Measurements from ENCODE around the gene KCNT2. TPM values are rescaled to one million over a fixed set of nuclear protein-coding genes. Genes with fewer than 3 reads are reported as not detected.
A peak's percentile ranks its signal among the peaks of the same experiment; 100 is the strongest.

KCNT2 gene
- total RNA-seq, 2 experiments from 2014 or later = not detected

DNA sequence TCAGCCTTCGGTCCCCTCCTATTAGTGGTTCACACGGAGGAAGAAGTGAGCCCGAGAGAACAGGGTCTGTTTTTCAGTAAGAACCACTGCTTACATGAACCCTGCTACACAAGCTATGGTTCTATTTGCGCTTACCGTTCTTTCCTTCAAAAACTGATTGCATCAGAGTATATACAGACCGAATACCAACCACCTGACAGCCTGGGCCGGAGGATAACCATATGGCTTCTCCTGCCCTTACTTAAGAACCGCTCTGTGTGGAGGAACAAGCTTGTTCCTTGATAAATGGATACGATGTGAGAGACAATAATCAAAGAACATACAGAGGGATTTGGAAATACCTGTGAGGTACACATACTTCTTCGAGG, 1.1 kb upstream of the KCNT2 start:
- ATAC-seq (no peak), DNase-seq (no peak)

DNA sequence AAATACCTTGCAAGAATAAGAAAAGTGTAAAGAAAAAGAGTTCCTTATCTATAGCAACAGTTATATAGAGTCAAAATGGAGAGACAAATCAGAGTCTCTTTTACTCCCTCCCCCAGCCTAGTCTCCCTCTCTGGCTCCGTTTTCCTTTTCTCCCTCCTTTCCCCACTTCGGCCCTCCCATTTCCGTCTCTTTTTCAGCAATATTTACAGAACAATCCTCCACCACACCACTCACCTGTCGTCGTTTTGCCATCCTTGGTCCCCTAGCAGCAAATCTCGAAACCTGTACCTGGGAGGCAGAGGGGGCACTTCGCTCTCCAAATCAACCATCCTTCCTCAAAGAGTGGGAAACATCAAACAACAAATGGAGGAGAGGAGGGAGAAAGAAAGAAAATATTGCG, 259 bp downstream of the KCNT2 start:
- H3K9me3 Mint-ChIP-seq = no peaks in the 10 kb centered on the region
- no peaks in the 10 kb centered on the region for H3K36me3 Mint-ChIP-seq (ENCODE audit: low read depth)
- intact Hi-C loops (cut with micrococcal nuclease) = no loop called here
- peak overlapping the region; percentile 28 for H3K4me3 Mint-ChIP-seq
- TF ChIP-seq, protein P1, sequence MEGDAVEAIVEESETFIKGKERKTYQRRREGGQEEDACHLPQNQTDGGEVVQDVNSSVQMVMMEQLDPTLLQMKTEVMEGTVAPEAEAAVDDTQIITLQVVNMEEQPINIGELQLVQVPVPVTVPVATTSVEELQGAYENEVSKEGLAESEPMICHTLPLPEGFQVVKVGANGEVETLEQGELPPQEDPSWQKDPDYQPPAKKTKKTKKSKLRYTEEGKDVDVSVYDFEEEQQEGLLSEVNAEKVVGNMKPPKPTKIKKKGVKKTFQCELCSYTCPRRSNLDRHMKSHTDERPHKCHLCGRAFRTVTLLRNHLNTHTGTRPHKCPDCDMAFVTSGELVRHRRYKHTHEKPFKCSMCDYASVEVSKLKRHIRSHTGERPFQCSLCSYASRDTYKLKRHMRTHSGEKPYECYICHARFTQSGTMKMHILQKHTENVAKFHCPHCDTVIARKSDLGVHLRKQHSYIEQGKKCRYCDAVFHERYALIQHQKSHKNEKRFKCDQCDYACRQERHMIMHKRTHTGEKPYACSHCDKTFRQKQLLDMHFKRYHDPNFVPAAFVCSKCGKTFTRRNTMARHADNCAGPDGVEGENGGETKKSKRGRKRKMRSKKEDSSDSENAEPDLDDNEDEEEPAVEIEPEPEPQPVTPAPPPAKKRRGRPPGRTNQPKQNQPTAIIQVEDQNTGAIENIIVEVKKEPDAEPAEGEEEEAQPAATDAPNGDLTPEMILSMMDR (IDR thresholded peaks at IDR 0.05) = no peak
- ChIA-PET CTCF (no interaction called here), POLR2A (no interaction called here)
- DNase-seq (no peak), ATAC-seq (no peak)
- H3K27me3 Mint-ChIP-seq = peaks cover 33% of the 10 kb centered on the region
- H3K4me1 Mint-ChIP-seq (ENCODE audit: low read depth) = peaks cover 3% of the 10 kb centered on the region
- H3K27ac Mint-ChIP-seq = no peak overlapping the region

More for the DNA sequence above, 1.1 kb upstream of the KCNT2 start:
- peaks cover 36% of the 10 kb centered on the region for H3K27me3 Mint-ChIP-seq
- H3K4me3 Mint-ChIP-seq = no peak overlapping the region
- H3K9me3 Mint-ChIP-seq = no peaks in the 10 kb centered on the region
- TF ChIP-seq, protein P1 (IDR thresholded peaks at IDR 0.05) = no peak
- intact Hi-C loops (cut with micrococcal nuclease) = no loop called here
- POLR2A ChIA-PET = no interaction called here
- peaks cover 3% of the 10 kb centered on the region for H3K4me1 Mint-ChIP-seq (ENCODE audit: low read depth)
- CTCF ChIA-PET = no interaction called here
- no peak overlapping the region for H3K27ac Mint-ChIP-seq
- no peaks in the 10 kb centered on the region for H3K36me3 Mint-ChIP-seq (ENCODE audit: low read depth)

GRCh38 chr1:196603651-196604050, 4.6 kb downstream of the KCNT2 start:
- Mint-ChIP-seq H3K27ac (no peak overlapping the region), H3K27me3 (peaks cover 18% of the 10 kb centered on the region), H3K36me3 (ENCODE audit: low read depth) (no peaks in the 10 kb centered on the region), H3K4me1 (ENCODE audit: low read depth) (peaks cover 3% of the 10 kb centered on the region), H3K9me3 (no peaks in the 10 kb centered on the region), H3K4me3 (no peak overlapping the region)
- ATAC-seq (no peak), DNase-seq (no peak)
- TF ChIP-seq, protein P1 (IDR thresholded peaks at IDR 0.05) = no peak
- ChIA-PET CTCF (no interaction called here), POLR2A (no interaction called here)
- intact Hi-C loops (cut with micrococcal nuclease) = no loop called here

DNA sequence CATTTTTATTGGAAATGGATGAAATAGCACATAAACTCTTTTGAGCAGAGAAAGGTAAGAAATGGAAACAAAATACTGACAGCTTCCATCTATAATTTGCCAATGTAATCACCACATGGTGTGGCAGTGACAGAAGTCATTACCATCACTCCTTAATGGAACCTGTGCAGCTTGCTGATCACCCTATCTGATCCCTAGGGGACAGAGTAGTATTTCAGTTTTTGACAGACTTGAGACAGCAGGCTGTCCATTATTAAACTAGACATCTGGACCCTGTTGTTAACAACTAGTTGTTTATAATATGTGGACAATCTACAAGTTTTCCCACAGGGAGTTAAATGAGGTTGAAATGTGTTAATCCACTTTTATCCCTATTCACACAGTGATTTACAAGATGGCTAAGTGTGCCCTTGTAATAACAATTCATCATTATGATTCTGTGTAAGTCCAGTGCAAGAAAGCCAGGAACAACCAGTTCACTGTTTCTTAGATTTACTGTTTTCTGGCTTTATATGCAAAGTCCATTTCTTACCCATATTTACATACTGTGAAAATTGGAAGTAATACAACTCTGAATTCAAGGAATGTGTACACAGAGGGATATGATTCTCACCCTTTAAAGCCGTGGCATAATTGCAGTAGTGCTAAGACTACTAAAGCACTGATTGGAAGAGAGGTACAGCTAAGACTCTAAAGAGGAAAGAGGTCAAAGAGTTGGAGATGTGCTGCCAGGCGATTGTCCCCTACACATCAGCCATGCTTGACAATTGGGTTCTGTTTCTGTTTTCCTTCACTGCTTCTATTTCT, 9.1 kb downstream of the KCNT2 start:
- ChIA-PET POLR2A (no interaction called here), CTCF (no interaction called here)
- ATAC-seq (no peak), DNase-seq (no peak)
- Mint-ChIP-seq H3K36me3 (ENCODE audit: low read depth) (no peaks in the 10 kb centered on the region), H3K4me1 (ENCODE audit: low read depth) (no peaks in the 10 kb centered on the region), H3K9me3 (no peaks in the 10 kb centered on the region), H3K27me3 (no peaks in the 10 kb centered on the region), H3K4me3 (no peak overlapping the region), H3K27ac (no peak overlapping the region)
- TF ChIP-seq, protein P1 (IDR thresholded peaks at IDR 0.05) = no peak
- intact Hi-C loops (cut with micrococcal nuclease) = no loop called here

DNA sequence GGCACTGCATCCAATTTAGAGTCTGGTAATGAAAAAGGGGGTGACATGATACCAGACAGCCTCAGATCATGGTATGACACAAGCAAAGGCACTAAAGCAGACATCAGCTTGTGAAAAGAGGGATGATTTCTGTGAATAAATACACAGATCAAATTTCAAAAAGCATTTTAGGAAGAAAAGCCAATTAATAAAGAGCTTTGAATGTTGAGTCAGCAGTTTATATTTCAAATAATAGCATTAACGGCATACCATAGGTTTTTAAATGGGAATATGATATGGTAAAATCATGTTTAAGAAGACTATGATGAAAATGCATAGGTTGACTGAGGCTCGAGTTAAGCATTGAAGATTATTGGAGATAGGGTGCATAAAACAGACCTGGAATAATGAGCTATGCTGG, 13.5 kb downstream of the KCNT2 start:
- H3K9me3 Mint-ChIP-seq = no peaks in the 10 kb centered on the region
- no peaks in the 10 kb centered on the region for H3K4me1 Mint-ChIP-seq (ENCODE audit: low read depth)
- no peak overlapping the region for H3K4me3 Mint-ChIP-seq
- no peaks in the 10 kb centered on the region for H3K36me3 Mint-ChIP-seq (ENCODE audit: low read depth)
- DNase-seq = no peak
- no peak overlapping the region for H3K27ac Mint-ChIP-seq
- no peaks in the 10 kb centered on the region for H3K27me3 Mint-ChIP-seq
- ChIA-PET POLR2A (no interaction called here), CTCF (no interaction called here)
- intact Hi-C loops (cut with micrococcal nuclease) = no loop called here
- TF ChIP-seq, protein P1 (IDR thresholded peaks at IDR 0.05) = no peak
- ATAC-seq = no peak
